K562 (cell line): ENCODE data around the gene PRKRIP1. TPM values are rescaled to one million over a fixed set of nuclear protein-coding genes. Genes with fewer than 3 reads are reported as not detected.

Experiments
- ARID3B ChIP-seq: fragments of 250-450 bp; sonication (Bioruptor Pico); IDR thresholded peaks from 2 replicates; pipeline ENCODE4 v1.4.0; 2020; ENCODE audit warnings: borderline replicate concordance
- CTCF ChIP-seq, 3 experiments: IDR thresholded peaks in 2 of 3; conservative IDR thresholded peaks in 1 of 3; 2 replicates each; pipeline ENCODE4 v1.5.1; 2011 to 2012; ENCODE audit warnings: low read length in 3 of 3, mild to moderate bottlenecking in 3 of 3, control low read depth in 2 of 3, improper control_type of control experiment in 1 of 3, inconsistent platforms in 1 of 3, low read depth in 1 of 3, mixed read lengths in 1 of 3, moderate library complexity in 1 of 3; ENCODE audit not compliant: insufficient read depth in 2 of 3
- DEAF1 ChIP-seq: fragments of 450-650 bp; formaldehyde crosslinking; IDR thresholded peaks from 2 replicates; pipeline ENCODE4 v1.4.0; 2020; ENCODE audit warnings: mild to moderate bottlenecking, moderate library complexity
- KLF16 ChIP-seq: IDR thresholded peaks from 2 replicates; pipeline ENCODE4 v1.6.1; 2016; ENCODE audit warnings: antibody characterized with exemption
- LARP7 ChIP-seq: fragments of 450-650 bp; IDR thresholded peaks from 2 replicates; pipeline ENCODE4 v1.6.1; 2016
- MAFG ChIP-seq: fragments of 450-650 bp; conservative IDR thresholded peaks from 2 replicates; pipeline ENCODE4 v1.6.1; 2016; ENCODE audit warnings: missing genetic modification characterization, missing compliant biosample characterization
- SMC3 ChIP-seq: conservative IDR thresholded peaks from 2 replicates; pipeline ENCODE4 v1.6.1; 2011; ENCODE audit warnings: low read depth, low read length, improper control_type of control experiment; ENCODE audit not compliant: insufficient read depth
- TAF7 ChIP-seq: fragments of 450-650 bp; IDR thresholded peaks from 2 replicates; pipeline ENCODE4 v1.6.1; 2016; ENCODE audit warnings: missing genetic modification characterization, missing compliant biosample characterization
- USF2 ChIP-seq: sonication (generic); formaldehyde crosslinking; IDR thresholded peaks from 2 replicates; pipeline ENCODE4 v1.5.0; 2020; ENCODE audit warnings: missing genetic modification reagents
- ZFP91 ChIP-seq: sonication (generic); formaldehyde crosslinking; IDR thresholded peaks from 2 replicates; pipeline ENCODE4 v1.8.0; 2022; ENCODE audit warnings: mild to moderate bottlenecking, missing genetic modification reagents
- ZNF212 ChIP-seq: fragments of 450-650 bp; formaldehyde crosslinking; IDR thresholded peaks from 2 replicates; pipeline ENCODE4 v1.4.0; 2020; ENCODE audit warnings: mild to moderate bottlenecking
- ZNF24 ChIP-seq: fragments of 450-650 bp; IDR thresholded peaks from 2 replicates; pipeline ENCODE4 v1.6.1; 2016
- ZNF445 ChIP-seq: fragments of 250-450 bp; sonication (Bioruptor Pico); IDR thresholded peaks from 2 replicates; pipeline ENCODE4 v1.4.0; 2020; ENCODE audit warnings: low read depth, mild to moderate bottlenecking, moderate library complexity
- ZNF518B ChIP-seq: fragments of 250-450 bp; sonication (Bioruptor Pico); IDR thresholded peaks from 2 replicates; pipeline ENCODE4 v1.5.0; 2021; ENCODE audit warnings: mild to moderate bottlenecking, moderate library complexity
- polyA plus RNA-seq, 8 experiments: library from polyadenylated mRNA; depleted of rRNA in 4 of 8; stranded (reverse) in 5 of 8; unstranded in 3 of 8; fragments of >200 nt; fragmentation: Nextera tagmentation in 2 of 8; fragmentation: Illumina TruSeq in 1 of 8; extraction: Ambion mirVana in 2 of 8; extraction: Trizol in 1 of 8; gene quantifications; 2 replicates each; pipeline versions ENCODE4 v1.2.1 to v1.2.3, GENCODE V29; 2011 to 2014; ENCODE audit warnings: inconsistent platforms in 1 of 8, missing spikeins in 1 of 8
- total RNA-seq, 7 experiments: library from RNA; depleted of rRNA in 6 of 7; stranded (reverse); fragments of >200 nt in 6 of 7; fragmentation: Illumina TruSeq in 2 of 7; extraction: Trizol in 2 of 7; gene quantifications; 2 replicates each; pipeline versions ENCODE4 v1.2.1 to v1.2.3, GENCODE V29; 2011 to 2021; ENCODE audit warnings: low replicate concordance in 1 of 7

The PRKRIP1 gene
- total and polyA plus RNA-seq, 9 of the 15 experiments (the other 6 are each of a cell fraction or from before 2014, with no cell fraction given), result 14.9 to 52.1 (median 19.8) TPM

- TF ChIP-seq ZNF518B (CRISPR knock-in tag), result no peak
- TF ChIP-seq ZNF445, result no peak
- TF ChIP-seq TAF7, result no peak
- peak; percentile 70 to 86 (median 78) for TF ChIP-seq CTCF (IDR thresholded peaks at IDR 0.05 in 2 of 3, conservative IDR thresholded peaks at IDR 0.05 in 1 of 3; ENCODE audit: insufficient read depth in 2 of 3, low read depth in 1 of 3, low read length in 3 of 3)
- TF ChIP-seq USF2, result no peak
- no peak for TF ChIP-seq ZFP91 (CRISPR knock-in tag)
- peak; percentile 45 for TF ChIP-seq DEAF1 (CRISPR knock-in tag)
- no peak for TF ChIP-seq KLF16
- no peak for TF ChIP-seq MAFG (tag)
- TF ChIP-seq ZNF212, result no peak
- no peak for TF ChIP-seq ARID3B (CRISPR knock-in tag)
- TF ChIP-seq LARP7, result no peak
- no peak for TF ChIP-seq ZNF24
- TF ChIP-seq SMC3, result peak; percentile 43
Observed at GRCh38 chr7:102412548-102412947, 16.4 kb downstream of the PRKRIP1 start (continued).
